Suprapubic skin (tissue), 4 donors: Measurements from ENCODE around the gene GALNT8. TPM values are rescaled to one million over a fixed set of nuclear protein-coding genes. Genes with fewer than 3 reads are reported as not detected.
"Not testable (repeated sequence)": the region's sequence is repeated elsewhere in the genome, so short reads cannot be mapped to it uniquely, and the experiment has no call there.

ENCODE experiments used
- DNase-seq, 2 donors: peaks; one replicate each; pipeline ENCODE4 v3.0.0-alpha.2; 2019; ENCODE audit warnings: low spot score in 2 of 2
- H3K27ac ChIP-seq: fragments of 200-600 bp; sonication (generic); one replicate; pipeline ENCODE4 v1.5.1; 2019
- H3K27me3 ChIP-seq: fragments of 200-600 bp; sonication (generic); one replicate; pipeline ENCODE4 v1.5.1; 2019
- H3K36me3 ChIP-seq: fragments of 200-600 bp; sonication (generic); one replicate; pipeline ENCODE4 v1.5.1; 2019
- H3K4me1 ChIP-seq: fragments of 200-600 bp; sonication (generic); one replicate; pipeline ENCODE4 v1.5.1; 2019
- H3K4me3 ChIP-seq: fragments of 200-600 bp; sonication (generic); one replicate; pipeline ENCODE4 v1.5.1; 2019; ENCODE audit warnings: mild to moderate bottlenecking
- H3K9me3 ChIP-seq: fragments of 200-600 bp; sonication (generic); one replicate; pipeline ENCODE4 v1.5.1; 2019
- EP300 ChIP-seq: sonication (generic); formaldehyde crosslinking; IDR thresholded peaks from one replicate; pipeline ENCODE4 v1.6.1; 2017; ENCODE audit warnings: antibody characterized with exemption
- POLR2A ChIP-seq, 2 donors: fragments of 450-650 bp; IDR thresholded peaks; one replicate each; pipeline ENCODE4 v1.6.1; 2017; ENCODE audit warnings: antibody characterized with exemption in 2 of 2, mild to moderate bottlenecking in 2 of 2, moderate library complexity in 2 of 2
- POLR2AphosphoS5 ChIP-seq, 3 donors: sonication (generic); formaldehyde crosslinking; IDR thresholded peaks; one replicate each; pipeline ENCODE4 v1.6.1; 2017; ENCODE audit warnings: antibody characterized with exemption in 3 of 3
- WGBS: methylation state at CpG from one replicate; pipeline ENCODE4 v1.1.5; 2018; 5-methylcytosine and 5-hydroxymethylcytosine counted together
- total RNA-seq, 4 donors: library from RNA; depleted of rRNA; stranded (reverse); fragments of >200 nt; gene quantifications; one replicate each; pipeline ENCODE4 v1.1.0, GENCODE V29; 2016
- TF ChIP-seq, protein P1 (sequence below), 2 donors: fragments of 200-600 bp in 1 of 2; fragments of 450-650 bp in 1 of 2; sonication (generic) in 1 of 2; IDR thresholded peaks; one replicate each; pipeline ENCODE4 v1.5.1; 2016 to 2019; ENCODE audit warnings: antibody characterized with exemption in 2 of 2, mild to moderate bottlenecking in 1 of 2, moderate library complexity in 1 of 2

Gene GALNT8
- total RNA-seq, 4 donors from 2014 or later, result 0.34 to 0.72 (median 0.59) TPM; not detected in 1

DNA sequence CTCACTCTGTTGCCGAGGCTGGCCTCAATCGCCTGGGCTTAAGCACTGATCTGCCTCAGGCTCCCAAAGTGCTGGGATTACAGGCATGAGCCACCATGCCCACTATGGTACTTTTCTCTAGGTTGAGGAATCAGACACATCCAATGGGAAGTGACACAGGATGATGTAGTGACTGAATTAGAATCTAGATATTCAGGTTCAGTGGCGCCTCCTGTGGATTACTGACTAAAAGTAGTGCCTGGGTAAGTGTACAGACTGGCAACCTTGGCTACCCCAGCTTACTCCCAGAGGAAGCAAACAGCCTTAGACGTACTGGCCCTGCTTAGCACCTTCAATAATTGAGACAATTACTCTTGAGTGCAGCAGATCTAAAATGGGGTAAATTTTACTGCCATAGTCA, 22.8 kb downstream of the GALNT8 start:
- TF ChIP-seq, protein P1, sequence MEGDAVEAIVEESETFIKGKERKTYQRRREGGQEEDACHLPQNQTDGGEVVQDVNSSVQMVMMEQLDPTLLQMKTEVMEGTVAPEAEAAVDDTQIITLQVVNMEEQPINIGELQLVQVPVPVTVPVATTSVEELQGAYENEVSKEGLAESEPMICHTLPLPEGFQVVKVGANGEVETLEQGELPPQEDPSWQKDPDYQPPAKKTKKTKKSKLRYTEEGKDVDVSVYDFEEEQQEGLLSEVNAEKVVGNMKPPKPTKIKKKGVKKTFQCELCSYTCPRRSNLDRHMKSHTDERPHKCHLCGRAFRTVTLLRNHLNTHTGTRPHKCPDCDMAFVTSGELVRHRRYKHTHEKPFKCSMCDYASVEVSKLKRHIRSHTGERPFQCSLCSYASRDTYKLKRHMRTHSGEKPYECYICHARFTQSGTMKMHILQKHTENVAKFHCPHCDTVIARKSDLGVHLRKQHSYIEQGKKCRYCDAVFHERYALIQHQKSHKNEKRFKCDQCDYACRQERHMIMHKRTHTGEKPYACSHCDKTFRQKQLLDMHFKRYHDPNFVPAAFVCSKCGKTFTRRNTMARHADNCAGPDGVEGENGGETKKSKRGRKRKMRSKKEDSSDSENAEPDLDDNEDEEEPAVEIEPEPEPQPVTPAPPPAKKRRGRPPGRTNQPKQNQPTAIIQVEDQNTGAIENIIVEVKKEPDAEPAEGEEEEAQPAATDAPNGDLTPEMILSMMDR (IDR thresholded peaks at IDR 0.05), result no peak
- TF ChIP-seq EP300, result no peak
- TF ChIP-seq POLR2A (IDR thresholded peaks at IDR 0.05), result no peak
- TF ChIP-seq POLR2AphosphoS5 (IDR thresholded peaks at IDR 0.05), result no peak
- no peak overlapping the region for H3K4me3 ChIP-seq

DNA sequence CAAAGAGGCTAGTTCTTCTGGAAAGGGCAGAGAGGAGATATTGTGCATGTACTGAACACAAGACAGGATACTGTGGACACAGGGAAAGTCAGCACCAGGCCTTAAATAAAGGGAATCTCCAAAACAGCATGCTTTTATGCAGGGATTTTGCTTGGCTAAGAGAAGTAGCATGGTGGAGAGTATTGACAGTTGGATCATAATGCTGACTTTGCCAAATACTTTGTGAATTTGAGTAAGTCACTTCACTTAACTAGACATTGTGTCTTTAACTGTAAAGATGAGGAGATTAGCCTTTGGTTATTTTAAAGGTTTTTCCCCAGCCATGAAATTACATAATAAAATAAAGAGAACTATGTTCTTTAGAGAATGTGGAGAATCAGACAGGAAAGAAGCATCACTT, 24.5 kb downstream of the GALNT8 start:
- no peak overlapping the region for H3K4me3 ChIP-seq
- no peaks in the 10 kb centered on the region for H3K27me3 ChIP-seq
- no peaks in the 10 kb centered on the region for H3K9me3 ChIP-seq
- DNase-seq, result no peak
- no peaks in the 10 kb centered on the region for H3K4me1 ChIP-seq
- H3K36me3 ChIP-seq, result no peaks in the 10 kb centered on the region
- no peak overlapping the region for H3K27ac ChIP-seq
- TF ChIP-seq EP300 (no peak), POLR2A (IDR thresholded peaks at IDR 0.05) (no peak), POLR2AphosphoS5 (IDR thresholded peaks at IDR 0.05) (no peak)
- TF ChIP-seq, protein P1 (IDR thresholded peaks at IDR 0.05), result no peak

More for the DNA sequence above, 22.8 kb downstream of the GALNT8 start:
- H3K27me3 ChIP-seq, result no peaks in the 10 kb centered on the region
- no peak overlapping the region for H3K27ac ChIP-seq
- H3K4me1 ChIP-seq, result no peaks in the 10 kb centered on the region
- H3K9me3 ChIP-seq, result no peaks in the 10 kb centered on the region
- no peaks in the 10 kb centered on the region for H3K36me3 ChIP-seq
- 92% methylated on average over 4 of the region's 4 CpGs for WGBS
- DNase-seq, result no peak

DNA sequence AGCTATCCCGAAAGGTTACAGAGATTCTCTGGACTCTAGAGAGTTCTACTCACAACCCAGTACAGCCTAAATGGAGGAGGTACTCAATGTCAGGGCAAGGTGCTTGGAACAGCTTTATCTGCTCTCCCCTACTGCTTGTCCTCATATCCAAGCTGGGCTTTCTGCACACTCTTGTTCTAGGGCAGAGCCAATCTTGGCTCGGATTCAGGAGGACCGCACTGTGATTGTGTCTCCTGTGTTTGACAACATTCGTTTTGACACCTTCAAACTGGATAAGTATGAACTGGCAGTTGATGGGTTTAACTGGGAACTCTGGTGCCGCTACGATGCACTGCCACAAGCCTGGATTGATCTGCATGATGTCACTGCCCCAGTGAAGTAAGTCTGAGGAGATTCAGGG, 25.0 kb downstream of the GALNT8 start:
- no peak overlapping the region for H3K4me3 ChIP-seq
- no peaks in the 10 kb centered on the region for H3K9me3 ChIP-seq
- no peak for DNase-seq
- no peak for TF ChIP-seq POLR2AphosphoS5 (IDR thresholded peaks at IDR 0.05)
- TF ChIP-seq, protein P1 (IDR thresholded peaks at IDR 0.05), result no peak
- TF ChIP-seq POLR2A (IDR thresholded peaks at IDR 0.05), result no peak
- no peak for TF ChIP-seq EP300
- no peak overlapping the region for H3K27ac ChIP-seq
- H3K36me3 ChIP-seq, result no peaks in the 10 kb centered on the region
- no peaks in the 10 kb centered on the region for H3K4me1 ChIP-seq
- H3K27me3 ChIP-seq, result no peaks in the 10 kb centered on the region
- 92% methylated on average over 6 of the region's 6 CpGs for WGBS

DNA sequence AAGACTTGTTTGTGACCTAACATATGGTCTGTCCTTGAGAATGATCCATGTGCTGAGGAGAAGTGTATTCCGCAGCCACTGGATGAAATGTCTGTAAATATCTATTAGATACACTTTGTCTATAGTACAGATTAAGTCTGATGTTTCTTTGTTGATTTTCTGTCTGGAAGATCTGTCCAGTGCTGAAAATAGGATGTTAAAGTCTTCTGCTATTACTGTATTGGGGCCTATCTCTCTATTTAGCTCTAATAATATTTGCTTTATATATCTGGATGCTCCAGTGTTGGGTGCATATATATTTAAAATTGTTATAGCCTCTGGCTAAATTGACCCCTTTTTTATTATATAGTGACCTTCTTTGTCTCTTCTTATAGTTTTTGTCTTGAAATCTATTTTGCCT, 31.5 kb downstream of the GALNT8 start:
- H3K27me3 ChIP-seq, H3K4me3 ChIP-seq: not testable (repeated sequence)

DNA sequence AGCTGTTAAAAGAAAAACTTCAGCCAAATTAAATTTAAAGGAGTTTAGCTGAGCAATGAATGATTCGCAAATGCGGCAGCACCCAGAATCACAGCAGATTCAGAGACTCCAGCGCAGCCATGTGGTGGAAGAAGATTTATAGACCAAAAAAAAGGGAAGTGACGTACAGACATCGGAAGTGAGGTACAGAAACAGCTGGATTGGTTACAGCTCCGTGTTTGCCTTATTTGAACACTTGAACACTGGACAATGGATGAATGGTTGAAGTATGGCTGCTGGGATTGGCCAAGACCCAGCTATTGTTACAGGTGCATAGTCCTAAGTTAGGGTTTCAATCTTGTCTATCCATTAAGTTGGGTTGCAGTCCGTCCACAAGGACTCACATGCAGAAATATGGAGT, 42.6 kb downstream of the GALNT8 start:
- H3K4me1 ChIP-seq, result no peaks in the 10 kb centered on the region
- no peaks in the 10 kb centered on the region for H3K36me3 ChIP-seq
- no peak for DNase-seq
- no peaks in the 10 kb centered on the region for H3K9me3 ChIP-seq
- WGBS, result 88% methylated on average over 7 of the region's 7 CpGs
- no peak overlapping the region for H3K4me3 ChIP-seq
- H3K27me3 ChIP-seq, result no peaks in the 10 kb centered on the region
- H3K27ac ChIP-seq, result no peak overlapping the region
- no peak for TF ChIP-seq EP300
- no peak for TF ChIP-seq POLR2A (IDR thresholded peaks at IDR 0.05)
- TF ChIP-seq POLR2AphosphoS5 (IDR thresholded peaks at IDR 0.05), result no peak
- TF ChIP-seq, protein P1 (IDR thresholded peaks at IDR 0.05), result no peak

More for the DNA sequence above, 31.5 kb downstream of the GALNT8 start:
- WGBS, result 97% methylated on average over 1 of the region's 1 CpG
- not testable (repeated sequence) for H3K9me3 ChIP-seq, H3K27ac ChIP-seq, H3K36me3 ChIP-seq, H3K4me1 ChIP-seq, DNase-seq

DNA sequence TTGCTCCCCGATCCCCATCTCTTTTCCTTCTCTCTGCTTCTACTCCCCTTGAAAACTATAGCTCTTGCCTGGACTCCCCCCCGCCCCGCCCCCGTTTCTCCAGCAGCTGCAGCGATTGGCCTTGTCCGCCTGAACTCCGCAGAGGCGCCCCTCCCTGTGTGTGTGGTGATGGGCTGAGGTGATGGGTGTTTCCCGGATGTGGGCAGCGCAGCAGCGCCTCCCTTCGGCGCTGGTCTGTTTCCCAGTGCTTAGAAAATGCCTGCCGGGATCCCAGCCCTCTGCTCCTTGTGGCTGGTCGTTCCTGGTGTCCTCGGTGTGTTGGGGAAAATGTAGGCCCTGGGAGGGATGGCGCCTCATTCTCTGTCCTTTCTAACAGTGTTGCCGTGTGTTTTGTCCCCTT, 43.3 kb downstream of the GALNT8 start:
- H3K4me1 ChIP-seq, result no peaks in the 10 kb centered on the region
- no peak overlapping the region for H3K27ac ChIP-seq
- no peaks in the 10 kb centered on the region for H3K27me3 ChIP-seq
- H3K4me3 ChIP-seq, result no peak overlapping the region
- H3K36me3 ChIP-seq, result no peaks in the 10 kb centered on the region
- TF ChIP-seq POLR2A (IDR thresholded peaks at IDR 0.05) (no peak), EP300 (no peak), POLR2AphosphoS5 (IDR thresholded peaks at IDR 0.05) (no peak)
- TF ChIP-seq, protein P1 (IDR thresholded peaks at IDR 0.05), result no peak
- H3K9me3 ChIP-seq, result no peaks in the 10 kb centered on the region
- DNase-seq, result no peak
- 28% methylated on average over 18 of the region's 18 CpGs for WGBS
